Measurements from ENCODE around the gene CATSPER3.
"Not testable (repeated sequence)": the region's sequence is repeated elsewhere in the genome, so short reads cannot be mapped to it uniquely, and the experiment has no call there.

CATSPER3 gene

DNA sequence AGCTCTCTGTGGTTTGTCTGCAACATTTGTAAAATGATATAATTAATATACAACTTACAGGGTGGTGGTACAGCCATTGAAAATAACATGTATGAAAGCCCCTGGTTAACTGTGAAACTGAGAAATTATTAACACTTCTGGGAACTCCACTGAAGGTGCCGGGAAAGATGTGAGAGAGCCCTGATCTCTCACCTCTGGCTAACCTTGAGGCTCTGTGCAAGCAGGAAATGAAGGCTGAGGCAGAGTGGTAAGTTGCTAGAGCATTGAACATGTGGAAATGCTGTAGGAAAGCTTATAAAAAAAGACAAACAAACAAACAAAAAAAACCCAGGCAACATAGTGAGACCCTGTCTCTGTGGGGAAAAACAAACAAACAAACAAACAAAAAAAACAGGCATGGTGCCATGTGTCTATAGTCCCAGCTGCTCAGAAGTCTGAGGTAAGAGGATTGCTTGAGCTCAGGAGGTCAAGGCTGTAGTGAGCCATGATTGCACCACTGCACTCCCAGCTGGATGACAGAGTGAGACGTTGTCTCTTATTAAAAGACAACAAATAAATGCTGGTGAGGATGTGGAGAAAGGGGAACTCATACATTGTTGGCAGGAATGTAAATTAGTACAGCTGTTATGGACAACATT lies 7.5 kb downstream of the CATSPER3 start:
- DNase-seq, result no peak

DNA sequence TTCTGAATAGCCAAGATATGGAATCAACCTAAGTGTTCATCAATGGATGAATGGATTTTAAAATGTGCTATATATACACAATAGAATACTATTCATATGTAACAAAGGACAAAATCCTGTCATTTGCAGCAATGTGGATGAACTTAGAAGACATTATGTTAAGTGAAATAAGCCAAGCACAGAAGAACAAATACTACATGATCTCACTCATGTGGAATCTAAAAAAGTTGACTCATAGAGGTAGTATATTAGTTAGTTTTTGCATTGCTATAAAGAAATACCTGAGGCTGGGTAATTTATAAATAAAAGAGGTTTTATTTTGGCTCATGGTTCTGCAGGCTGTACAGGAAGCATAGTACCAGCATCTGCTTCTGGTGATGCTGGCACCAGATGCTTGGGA lies 8.1 kb downstream of the CATSPER3 start:
- no peak for DNase-seq

DNA sequence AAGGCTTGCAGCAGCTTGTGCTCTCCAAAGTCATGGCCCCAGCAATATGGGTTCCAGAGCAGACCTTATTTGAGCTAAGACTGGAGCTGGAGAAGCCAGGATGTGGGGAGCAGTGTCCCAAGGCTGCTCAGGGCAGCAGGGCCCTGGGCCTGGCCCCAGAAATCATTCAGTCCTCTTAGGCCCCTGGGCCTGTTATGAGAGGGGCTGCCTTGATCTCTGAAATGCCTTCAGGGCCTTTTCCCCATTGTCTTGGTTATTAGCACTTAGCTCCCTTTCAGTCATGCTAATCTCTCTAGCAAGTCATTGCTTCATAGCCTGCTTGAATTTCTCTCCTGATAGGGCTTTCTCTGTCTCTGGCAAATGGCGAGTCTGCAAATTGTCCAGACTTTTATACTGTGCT lies 9.1 kb downstream of the CATSPER3 start:
- DNase-seq, result no peak

DNA sequence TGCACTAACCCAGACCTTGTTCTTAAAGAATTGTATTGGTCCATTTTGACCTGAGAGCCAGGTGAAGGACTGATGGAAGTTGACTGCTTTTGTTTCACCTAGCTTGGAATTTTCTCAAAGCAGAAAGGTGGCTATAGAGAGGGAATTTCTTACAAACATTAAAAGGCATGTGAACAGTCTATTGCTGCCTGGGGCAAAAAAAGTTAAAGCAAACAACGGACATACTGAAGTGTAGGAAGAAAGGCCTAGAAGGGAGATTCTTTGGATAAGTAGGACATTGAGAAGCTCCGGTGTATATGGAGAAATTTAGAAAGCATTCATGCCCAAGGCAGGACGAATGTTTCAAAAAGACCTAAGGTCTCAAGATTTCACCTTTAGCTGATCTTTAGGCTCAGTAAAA lies 11.7 kb downstream of the CATSPER3 start:
- no peak for DNase-seq

DNA sequence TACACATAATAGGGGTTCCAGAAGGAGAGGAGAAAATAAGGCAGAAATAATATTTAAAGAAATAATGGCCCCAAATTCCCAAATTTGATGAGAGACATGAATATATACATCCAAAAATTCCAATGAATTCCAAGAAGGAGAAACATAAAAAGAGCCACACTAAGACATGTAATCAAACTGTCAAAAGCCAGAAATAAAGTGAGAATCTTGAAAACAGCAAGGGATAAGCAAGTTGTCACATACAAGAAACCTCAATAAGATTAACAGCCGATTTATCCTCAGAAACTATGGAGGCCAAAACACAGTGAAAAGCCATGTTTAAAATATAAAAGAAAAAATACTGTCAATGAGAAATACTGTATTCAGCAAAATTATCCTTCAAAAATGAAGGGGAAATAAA lies 14.5 kb downstream of the CATSPER3 start:
- no peak for DNase-seq

DNA sequence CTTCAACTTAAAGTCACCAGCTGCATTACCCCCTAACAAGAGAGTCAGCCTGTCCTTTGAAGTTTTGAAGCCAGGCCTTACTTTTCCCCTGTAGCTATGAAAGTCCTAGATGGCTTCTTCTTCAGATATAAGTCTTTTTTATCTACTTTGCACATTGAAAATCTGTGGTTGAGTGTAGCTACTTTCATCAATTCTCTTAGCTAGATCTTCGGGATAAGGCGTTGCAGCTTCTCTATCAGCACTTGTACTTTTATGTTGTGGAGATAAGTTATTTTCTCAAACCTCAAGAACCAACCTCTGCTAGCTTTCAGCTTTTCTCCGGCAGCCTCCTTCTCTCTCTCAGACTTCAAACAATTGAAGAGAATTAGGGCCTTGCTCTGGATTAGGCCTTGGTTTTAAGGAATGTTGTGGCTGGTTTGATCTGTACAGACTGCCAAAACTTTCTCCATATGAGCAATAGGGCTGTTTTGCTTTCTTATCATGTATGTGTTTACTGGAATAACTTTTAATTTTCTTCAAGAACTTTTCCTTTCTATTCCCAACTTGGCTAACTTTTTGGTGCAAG lies 21.6 kb downstream of the CATSPER3 start:
- no peak for DNase-seq

DNA sequence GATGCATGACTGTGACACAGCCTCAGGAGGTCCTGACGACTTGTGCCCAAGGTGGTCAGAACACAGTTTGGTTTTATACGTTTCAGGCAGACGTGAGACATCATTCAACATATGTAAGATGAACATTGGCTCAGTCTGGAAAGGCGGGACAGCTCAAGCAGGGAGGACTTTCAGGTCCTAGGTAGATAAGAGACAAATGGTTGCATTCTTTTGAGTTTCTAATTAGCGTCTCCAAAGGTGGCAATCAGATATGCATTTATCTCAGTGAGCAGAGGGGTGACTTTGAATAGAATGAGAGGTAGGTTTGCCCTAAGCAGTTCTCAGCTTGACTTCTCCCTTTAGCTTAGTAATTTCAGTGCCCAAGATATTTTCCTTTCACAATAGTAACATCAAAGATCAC lies 22.5 kb downstream of the CATSPER3 start:
- DNase-seq, result not testable (repeated sequence)

DNA sequence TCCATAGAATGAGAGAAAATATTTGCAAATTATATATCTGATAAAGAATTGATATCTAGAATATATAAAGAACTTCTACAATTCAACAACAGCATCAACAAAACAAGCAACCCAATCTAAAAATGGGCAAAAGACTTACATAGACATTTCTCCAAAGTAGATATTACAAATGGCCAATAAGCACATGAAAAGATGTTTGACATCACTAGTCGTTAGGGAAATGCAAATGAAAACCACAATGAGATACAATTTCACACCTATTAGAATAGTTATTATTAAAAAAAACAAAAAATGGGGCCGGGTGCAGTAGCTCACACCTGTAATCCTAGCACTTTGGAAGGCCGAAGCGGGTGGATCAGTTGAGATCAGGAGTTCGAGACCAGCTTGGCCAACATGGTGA lies 24.4 kb downstream of the CATSPER3 start:
- DNase-seq, result no peak

DNA sequence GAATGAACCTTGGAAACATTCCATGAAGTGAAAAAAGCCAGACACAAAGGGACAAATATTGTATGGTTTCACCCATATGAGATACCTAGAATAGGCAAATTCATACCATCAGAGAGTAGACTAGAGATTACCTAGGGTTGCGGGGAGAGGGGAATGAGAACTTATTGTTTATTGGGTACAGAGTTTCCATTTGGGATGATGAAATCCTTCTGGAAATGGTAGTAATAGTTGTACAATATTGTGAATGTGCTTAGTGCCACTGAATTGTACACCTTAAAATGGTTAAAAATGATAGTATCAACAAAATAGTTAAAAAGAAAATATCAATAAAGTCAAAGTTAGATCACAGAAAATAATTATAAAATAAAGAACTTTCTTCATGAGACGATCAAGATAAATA lies 25.5 kb downstream of the CATSPER3 start:
- no peak for DNase-seq

DNA sequence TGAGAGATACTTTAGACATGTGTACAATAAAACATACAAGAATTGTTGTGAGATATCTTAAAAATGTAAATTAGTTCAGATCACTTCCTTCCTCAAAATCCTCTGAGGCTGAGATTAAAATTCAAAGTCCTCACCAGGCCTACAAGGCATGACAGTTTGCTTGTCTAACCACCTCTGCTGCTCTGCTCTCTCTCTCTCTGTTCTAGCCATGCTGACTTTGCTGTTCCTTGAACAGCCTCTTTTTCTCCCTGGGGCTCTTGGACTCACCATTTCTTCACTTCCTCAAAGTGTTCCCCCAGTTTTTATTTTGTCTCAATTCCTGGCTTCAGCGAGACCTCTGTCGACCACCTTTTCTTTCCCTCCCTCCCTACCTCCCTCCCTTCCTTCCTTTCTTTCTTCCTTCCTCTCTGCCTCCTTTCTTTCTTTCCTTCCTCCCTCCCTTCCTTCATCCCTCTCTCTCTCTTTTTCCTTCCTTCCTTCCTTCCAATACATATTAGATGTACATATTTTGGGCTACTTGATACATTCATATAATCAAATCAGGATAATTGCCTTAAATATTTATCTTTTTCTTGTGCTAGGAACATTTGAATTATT lies 27.0 kb downstream of the CATSPER3 start:
- no peak for DNase-seq

DNA sequence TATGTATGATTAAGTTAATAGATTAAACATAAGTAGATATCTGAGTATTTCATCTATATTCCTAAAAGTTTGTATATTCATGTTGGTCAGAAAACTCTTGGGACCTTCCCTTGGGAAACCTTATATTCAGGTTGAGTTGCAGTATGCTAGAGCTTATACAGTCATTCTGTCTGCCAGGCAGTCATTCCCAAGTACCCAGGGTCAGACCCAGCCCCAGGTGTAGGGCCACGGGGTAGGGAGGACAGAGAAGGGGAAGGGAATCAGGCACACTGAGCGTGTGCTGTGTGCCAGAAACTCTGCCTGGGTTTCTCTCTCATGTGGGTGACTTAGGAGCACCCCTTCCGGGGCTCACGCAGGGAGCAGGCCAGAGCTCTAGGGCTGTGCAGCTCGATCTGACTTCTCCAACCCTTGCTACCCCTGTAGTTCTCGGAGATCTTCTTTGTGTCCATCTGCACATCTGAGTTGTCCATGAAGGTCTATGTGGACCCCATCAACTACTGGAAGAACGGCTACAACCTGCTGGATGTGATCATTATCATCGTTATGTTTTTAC lies 28.2 kb downstream of the CATSPER3 start:
- no peak for DNase-seq

DNA sequence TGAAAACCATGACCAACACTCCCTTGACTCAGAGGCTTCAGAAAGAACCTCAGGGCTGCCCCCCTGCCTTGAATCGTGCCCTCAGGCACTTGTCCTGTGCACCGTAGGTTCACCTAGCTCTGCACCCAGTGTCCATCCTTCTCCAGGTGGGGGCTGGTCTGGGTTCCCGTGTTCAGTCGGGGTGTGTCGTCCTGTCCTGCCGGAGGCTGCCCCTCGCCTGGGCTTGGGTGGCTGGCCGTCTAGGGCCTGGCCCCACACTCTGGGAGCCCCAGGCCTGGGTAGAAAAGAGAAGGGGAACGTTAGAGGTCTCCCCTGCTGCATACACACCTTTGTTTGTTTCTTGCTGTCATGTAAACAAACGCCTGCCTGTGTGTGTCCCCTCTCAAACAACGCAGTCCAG lies 29.3 kb downstream of the CATSPER3 start:
- DNase-seq, result no peak

DNA sequence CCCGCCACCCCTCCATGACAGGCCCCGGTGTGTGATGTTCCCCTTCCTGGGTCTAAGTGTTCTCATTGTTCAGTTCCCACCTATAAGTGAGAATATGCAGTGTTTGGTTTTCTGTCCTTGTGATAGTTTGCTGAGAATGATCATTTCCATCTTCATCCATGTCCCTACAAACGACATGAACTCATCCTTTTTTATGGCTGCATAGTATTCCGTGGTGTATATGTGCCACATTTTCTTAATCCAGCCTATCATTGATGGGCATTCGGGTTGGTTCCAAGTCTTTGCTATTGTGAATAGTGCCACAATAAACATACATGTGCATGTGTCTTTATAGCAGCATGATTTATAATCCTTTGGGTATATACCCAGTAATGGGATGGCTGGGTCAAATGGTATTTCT lies 30.4 kb downstream of the CATSPER3 start:
- not testable (repeated sequence) for DNase-seq

DNA sequence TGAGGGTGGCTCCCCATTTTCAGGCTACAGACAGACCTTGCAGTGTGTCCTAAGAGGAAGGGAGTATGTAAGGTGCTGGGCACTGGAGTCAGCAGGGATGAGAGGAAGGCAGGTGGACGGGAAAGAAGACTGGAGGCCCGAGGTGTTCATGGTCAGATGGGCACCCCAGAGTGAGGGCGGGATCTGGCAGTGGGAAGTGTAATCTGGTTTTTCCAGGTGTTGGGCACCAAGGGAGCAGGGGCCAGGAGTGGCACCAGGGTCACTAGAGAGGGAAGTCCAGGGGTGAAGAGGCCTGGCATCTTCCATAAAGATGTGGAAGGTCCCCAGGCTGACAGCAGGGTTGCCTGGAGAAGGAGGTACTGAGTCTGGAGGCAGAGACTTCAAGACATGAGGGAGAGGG lies 36.7 kb downstream of the CATSPER3 start:
- no peak for DNase-seq

DNA sequence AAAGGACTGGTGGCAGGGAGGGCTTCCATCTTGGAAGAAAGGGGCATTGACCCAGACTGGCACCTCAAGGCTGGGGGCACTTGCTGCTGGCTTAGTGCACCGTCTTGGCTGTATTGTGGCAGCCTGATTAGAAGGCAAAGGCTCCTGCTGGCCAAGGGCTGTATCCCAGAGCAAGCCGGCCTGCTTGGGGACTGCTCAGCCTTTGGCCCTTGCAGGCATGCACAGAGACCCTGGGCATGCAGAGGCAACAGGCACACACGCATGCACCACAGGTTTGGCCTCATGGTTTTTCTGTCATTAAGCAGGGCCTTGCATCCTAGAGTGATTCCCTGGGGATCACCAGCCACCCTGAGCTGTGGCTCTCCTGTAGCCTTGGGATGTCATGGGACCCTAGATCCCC lies 37.4 kb downstream of the CATSPER3 start:
- DNase-seq, result no peak

DNA sequence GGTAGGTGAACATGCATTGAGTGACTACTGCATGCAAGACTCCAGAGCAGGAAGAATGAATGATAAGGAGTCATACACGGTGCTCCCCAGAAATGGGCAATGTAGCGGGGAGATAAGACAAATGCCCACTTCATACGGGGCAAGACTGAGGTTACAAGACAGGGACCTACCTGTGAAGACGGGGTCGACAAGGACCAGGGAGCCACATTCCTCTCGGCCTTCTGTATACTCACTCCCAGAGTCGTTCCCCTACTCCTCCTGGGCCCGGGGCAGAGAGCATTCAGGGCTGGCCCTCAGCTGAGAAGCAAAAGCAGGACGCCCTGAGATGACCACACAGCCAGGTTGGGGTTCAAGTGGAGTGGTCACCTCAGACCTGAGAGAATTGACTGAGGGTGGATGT lies 39.6 kb downstream of the CATSPER3 start:
- no peak for DNase-seq

DNA sequence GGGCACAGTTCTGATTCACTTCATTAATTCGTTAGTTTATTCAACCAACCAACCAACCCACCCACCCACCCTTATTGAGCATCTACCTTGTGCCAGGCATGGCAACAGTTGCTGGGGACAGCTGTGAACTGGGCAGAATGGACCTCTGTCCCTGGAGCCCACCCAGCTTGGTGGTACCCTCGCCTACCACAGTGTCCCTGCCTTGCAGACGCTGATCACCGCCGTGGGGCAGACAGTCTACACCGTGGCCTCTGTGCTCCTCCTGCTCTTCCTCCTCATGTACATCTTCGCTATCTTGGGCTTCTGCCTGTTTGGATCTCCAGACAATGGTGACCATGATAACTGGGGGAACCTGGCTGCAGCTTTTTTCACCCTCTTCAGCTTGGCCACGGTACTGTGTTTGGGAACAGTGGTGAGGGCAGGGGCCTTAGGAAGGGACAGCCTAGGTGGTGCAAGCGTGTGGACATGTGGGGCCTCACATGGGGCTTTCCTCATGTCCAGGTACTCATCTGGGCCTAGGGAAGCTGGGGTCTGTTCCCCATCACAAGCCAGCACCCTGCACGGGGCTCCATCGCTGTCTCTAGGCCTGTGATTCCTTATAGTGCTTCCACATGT lies 40.1 kb downstream of the CATSPER3 start:
- DNase-seq, result no peak

DNA sequence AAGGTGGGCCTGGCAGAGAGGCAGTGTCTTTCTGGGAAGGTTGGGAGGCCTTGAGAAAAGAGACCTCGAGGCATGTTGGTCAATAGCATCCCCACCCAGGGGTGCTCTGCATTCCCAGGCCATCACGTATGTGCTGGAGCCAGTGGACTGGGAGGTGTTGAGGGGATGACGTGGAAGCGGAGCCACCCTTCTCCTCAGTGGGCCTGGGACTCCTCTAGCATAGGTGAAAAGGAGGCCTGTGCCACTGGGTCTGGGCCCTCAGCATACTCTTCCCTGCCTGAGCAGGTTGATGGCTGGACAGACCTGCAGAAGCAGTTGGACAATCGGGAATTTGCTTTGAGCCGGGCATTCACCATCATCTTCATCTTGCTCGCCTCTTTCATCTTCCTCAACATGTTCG lies 40.8 kb downstream of the CATSPER3 start:
- DNase-seq, result no peak

DNA sequence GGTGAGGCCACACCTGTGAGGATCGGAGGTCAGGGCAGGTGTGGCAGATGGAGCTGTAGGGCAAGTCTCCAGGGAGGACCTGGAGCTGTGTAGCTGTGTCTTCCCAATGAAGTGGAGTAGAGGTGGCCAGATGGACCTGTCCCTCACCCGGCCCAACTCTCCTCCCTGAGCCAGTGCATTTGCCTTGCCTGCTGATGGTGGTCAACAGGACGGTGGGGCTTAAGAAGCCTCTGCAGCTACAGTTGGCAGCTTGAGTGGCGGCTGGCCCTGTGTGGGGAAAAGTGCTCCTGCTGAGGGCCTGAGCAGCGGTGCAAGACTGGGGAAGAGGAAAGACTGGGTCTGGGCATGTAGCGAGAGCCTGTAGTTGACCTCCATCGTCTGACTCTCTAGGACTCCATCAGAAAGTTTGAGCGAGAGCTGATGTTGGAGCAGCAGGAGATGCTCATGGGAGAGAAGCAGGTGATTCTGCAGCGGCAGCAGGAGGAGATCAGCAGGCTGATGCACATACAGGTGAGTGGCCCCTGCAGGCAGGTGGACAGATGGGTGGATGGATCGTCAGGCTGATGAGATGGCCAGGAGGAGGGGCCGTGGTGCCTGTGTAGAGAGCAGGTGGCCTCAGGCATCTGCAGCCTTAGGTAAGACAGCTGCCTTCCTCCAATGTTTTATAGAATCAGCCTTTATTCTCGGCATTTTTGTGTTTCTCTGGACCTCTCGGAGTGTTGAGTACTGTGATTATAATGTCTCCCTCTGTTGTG lies 41.5 kb downstream of the CATSPER3 start:
- no peak for DNase-seq

DNA sequence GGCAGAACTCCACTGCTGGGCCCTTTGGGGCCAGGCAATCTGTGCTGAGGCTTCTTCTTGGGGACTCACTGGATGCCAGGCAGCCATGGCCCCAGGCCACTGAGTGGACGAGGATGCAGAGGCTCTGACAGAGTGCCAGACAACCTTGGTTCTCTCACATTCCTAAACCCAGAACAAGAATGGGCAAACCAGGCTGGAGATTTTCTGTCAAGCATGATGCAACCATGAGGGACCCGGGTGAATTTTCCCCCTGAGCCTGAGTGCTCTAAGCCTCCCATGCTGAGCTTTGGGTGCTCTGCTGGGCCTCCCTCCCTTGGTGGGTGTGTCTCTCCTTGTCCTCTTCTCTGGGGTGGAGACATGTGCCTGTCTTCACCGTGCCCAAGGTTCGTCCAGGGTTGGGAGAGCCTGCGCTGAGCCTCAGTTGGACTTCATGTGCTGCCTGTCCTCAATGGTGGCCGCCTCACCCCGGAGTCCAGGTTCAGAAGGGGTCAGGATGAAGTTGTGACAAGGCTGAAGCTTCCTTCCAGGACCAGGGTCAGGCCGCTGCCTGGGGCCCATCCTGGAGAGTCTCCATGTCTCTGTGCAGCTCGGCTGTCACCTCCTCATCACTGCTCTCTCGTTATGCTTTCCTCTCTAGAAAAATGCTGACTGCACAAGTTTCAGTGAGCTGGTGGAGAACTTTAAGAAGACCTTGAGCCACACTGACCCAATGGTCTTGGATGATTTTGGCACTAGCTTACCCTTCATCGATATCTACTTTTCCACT lies 42.2 kb downstream of the CATSPER3 start:
- no peak for DNase-seq

DNA sequence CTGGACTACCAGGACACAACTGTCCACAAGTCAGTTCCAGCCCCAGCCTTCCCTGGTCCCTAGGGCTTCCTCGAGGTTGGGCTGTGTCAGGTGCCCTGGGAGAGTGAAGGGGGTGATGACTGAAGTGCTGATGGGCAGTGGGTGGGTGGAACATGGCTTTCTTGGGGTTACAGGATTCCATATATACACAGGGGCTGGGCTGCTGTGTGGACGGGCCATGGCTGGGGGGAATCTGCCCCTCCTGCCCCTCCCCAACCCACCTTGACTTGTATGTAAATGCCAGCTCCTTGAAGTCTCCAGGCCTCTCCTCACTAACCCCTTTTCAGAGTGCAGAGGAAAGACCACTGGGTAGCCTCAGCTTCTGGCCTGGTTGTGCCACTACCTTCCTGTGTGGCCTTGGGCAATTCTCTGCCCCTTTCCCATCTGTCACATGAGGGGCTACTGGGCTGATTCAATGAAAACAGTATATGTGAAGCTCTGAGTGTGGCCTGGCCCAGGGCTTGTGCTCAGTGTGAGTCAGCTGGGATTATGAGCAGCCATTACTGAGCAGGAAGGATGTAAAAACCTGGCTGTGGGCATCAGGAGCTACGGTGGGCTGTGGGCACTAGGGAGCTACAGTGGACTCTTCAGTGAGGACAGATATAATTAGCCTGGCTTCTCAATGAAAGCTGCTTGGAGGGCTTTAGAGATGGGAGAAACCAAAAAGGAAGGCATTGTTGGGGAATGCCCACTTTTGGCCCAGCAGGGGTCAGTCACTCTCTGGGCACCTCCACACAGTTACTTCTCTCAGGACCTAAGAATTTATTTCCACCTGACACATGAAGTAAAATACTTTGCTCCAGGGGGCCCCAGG lies 43.0 kb downstream of the CATSPER3 start:
- no peak for DNase-seq
